Stimulated activated CD4-positive, alpha-beta T cell treated with anti-CD3 and anti-CD28 coated beads, TNF-alpha, amount 100 ng/mL, for 24 hours (primary cell): ENCODE results near the gene GH1.
"Not testable (repeated sequence)": the region's sequence is repeated elsewhere in the genome, so short reads cannot be mapped to it uniquely, and the experiment has no call there.

ENCODE experiments used
- DNase-seq, 3 experiments: peaks; one replicate each; pipeline ENCODE4 v3.0.0-alpha.2; 2020; ENCODE audit warnings: low read depth in 3 of 3

GH1 gene

GRCh38 chr17:63896524-63897354 is 21.9 kb downstream of the GH1 start, which contains the start of gene CSH1:
Gene CSH1 (minus strand): TSS chr17:63896574. CDS start chr17:63896511, 63 bp downstream.
- not testable (repeated sequence) for DNase-seq

DNA sequence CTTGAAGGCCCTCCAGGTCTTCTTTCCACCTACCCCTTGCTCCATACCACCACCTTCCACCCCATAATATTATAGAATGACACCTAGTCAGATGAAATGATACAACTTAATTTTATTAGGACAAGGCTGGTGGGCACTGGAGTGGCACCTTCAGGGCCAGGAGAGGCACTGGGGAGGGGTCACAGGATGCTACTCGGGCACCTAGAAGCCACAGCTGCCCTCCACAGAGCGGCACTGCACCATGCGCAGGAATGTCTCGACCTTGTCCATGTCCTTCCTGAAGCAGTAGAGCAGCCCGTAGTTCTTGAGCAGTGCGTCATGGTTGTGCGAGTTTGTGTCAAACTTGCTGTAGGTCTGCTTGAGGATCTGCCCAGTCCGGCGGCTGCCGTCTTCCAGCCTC is 23.8 kb downstream of the GH1 start:
- DNase-seq: not testable (repeated sequence)

DNA sequence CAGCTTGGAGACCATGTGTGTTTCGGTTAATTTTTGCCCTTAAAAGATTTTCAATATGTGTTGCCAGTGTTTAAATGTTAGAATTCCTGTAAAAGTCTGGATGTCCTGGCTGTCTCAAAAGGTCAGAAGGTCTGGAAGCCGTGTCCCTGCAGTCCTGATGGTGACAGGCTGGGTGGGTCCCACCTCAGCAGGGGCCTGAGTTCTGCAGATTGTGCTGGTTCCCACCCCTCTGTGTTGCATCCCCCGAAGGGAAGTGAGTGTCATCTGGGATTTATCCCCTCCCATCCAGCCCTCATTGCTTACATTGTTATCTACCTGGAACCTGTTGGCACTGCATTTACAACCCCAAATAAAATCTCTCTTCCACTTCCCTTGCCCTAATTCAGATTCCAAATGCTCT is 24.6 kb downstream of the GH1 start:
- DNase-seq: not testable (repeated sequence)

GRCh38 chr17:63892316-63893037 is 26.2 kb downstream of the GH1 start:
- DNase-seq: not testable (repeated sequence)

DNA sequence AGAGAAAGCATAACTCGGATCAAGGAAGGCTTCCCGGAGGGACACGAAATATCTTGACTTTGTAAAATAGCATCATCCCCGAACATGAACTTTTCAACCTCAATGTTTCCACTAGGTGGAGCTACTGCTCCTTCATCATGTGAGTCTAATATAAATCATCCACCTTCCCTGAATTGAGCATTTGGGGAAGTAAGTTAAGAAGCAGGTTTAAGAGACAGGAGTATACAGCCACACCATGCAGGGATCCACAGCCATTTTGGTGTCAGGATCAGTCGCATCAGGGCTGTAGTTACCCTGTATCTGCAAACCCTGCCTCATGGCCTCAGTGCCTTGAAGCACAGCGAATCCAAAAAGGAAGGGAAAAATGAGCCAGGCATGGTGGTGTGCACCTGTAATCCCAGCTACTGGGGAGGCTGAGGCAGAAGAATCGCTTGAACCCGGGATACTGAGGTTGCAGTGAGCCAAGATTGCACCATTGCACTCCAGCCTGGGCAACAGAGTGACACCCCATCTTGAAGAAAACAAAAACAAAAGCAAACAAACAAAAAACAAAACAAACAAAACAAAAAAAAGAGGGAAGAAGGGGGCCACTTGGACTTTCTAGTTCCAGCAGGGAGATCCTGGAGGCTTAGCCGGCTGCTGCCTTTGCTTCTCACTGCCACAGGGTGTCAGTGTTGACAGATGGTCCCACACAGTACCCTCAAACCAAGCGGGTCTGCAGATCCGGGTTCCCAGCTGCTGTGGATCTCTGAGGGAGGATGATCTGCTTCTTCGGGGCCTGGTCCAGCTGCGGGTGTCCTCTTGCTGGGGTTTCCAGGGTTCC is 29.4 kb downstream of the GH1 start:
- DNase-seq: not testable (repeated sequence)

DNA sequence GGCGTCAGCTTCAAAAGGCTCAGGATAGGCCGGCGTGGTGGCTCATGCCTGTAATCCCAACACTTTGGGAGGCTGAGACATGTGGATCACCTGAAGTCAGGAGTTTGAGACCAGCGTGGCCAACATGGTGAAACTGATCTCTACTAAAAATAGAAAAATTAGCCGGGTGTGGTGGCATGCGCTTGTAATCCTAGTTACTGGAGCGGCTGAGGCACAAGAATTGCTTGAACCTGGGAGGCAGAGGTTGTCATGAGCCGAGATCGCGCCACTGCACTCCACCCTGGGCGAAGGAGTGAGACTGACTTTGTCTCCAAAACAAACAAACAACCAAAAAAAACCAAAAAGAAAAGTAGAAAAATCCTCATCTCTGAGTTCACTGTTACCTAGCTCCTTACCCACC is 33.5 kb downstream of the GH1 start:
- DNase-seq: not testable (repeated sequence)

- DNase-seq: not testable (repeated sequence)
Observed at GRCh38 chr17:63882626-63883126, 36.0 kb downstream of the GH1 start.

DNA sequence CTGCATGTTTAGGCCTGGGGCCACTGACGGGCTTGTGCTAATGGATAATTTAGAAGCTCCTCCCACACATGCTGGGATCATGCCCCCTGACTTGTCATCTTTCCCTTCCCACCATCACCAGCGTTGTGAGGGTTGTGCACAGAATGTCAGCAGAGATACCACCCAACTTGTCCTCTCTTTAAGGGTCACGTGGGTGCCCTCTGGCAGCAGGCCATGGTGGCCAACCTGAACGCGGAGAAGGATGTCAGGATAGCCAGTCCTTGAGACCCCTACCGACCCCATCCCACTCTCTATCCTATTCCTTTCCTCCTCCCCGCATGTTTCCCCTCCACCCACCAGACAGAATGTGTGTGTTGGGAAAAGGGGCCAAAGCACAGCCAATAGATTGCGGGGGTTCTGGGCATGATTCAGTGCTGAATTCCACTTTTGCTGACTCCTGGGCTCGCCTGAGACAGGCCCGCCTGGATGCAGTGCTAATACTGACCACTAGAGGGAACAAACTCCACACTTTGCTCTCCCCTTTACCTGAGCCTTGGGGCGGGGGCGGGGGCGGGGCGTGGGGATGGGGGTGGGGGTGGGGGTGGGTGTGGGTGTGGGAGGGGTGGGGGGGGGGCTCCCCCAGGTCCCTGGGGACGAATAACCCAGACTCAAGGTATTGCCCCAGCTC is 36.6 kb downstream of the GH1 start, which contains the start of gene GH2:
Gene GH2, minus strand, starts transcription at position 10 of the 667 bp plus-strand sequence. CDS start 143 bp downstream, outside the sequence.
- DNase-seq: peak; percentile 31 to 55 (median 37)

DNA sequence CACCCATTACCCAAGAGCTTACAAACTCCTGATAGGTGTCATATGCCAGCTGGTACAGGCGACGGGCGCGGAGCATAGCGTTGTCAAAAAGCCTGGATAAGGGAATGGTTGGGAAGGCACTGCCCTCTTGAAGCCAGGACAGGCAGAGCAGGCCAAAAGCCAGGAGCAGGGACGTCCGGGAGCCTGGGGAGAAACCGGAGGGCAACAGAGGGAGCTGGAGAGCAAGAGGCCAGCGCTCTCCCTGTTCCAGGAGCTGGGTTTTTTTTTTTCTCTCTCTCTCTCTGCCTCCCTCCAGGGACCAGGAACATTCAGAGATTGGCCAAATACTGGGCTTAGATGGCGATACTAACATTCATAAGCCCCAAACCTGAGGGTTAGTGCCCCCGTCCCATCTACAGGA is 37.3 kb downstream of the GH1 start:
- DNase-seq: not testable (repeated sequence)

GRCh38 chr17:63880706-63881105 is 37.9 kb downstream of the GH1 start:
- DNase-seq: no peak

DNA sequence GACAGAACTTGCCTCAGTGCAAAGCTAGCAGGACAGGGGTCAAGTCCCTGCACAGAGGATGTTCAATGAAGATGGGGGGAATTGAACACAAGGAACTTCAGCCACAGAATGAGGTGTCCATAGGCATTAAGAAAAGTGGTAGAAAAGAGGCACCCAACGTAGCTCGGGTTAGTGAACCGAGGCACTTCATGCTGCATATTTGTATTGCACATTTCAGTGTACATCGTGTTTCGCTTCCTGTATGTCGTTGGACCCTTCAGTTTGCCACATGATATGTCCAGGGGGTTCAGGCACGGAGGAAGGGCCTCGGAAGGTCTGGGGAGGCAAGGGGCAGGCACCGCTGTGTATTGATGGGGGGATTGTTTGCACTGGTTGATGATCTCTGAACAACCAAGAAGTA is 40.2 kb downstream of the GH1 start:
- DNase-seq: not testable (repeated sequence)

DNA sequence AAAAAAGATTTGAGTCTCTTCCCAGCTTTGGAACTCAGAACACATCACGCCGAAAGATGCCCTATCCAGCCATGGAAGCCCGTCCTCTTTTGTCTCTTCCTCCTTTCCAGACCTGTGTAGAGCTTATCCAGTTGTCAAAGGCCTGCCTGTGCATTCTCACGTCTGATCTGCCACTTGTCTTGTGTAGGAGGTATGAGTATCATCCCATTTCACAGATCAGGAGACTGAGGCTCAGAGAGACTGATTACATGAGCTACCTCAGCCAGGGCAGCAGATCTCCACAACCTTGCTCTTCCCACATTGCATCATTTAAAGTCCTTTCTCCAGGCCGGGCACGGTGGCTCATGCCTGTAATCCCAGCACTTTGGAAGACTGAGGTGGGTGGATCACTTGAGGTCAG is 43.9 kb downstream of the GH1 start:
- DNase-seq: not testable (repeated sequence)

DNA sequence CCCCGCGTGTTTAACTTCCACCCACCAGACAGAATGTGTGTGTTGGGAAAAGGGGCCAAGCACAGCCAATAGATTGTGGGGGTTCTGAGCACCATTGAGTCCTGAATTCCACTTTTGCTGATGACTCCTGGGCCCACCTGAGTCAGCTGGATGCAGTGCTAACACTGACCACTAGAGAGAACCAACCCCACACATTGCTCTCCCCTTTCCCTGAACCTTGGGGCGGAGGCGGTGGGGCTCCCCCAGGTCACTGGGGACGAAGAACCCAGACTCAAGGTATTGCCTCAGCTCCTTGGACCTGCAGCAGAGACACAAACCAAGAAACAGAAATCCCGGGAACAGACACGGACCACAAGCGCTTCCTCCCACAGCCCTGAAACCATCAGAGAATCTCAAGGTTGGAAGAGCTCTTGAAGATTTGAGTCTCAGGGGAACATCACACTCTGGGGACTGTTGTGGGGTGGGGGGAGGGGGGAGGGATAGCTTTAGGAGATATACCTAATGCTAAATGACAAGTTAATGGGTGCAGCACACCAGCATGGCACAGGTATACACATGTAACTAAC is 44.5 kb downstream of the GH1 start:
- not testable (repeated sequence) for DNase-seq

DNA sequence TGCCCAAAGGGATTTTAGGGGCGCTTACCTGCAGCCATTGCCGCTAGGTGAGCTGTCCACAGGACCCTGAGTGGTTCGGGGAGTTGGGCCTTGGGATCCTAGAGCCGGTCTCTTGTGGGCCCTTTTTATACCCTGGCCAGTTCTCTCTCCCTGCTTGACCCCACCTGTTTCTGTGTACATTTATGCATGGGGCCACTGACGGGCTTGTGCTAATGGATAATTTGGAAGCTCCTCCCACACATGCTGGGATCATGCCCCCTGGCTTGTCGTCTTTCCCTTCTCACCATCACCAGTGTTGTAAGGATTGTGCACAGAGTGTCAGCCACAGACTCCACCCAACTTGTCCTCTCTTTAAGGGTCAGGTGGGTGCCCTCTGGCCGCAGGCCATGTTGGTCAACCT is 45.1 kb downstream of the GH1 start, which contains the start of gene CSH2:
Gene CSH2, minus strand, starts transcription at position 101 of the 400 bp plus-strand sequence. Its CDS starts 63 bp downstream, at position 38.
- not testable (repeated sequence) for DNase-seq

GRCh38 chr17:63871646-63872365 is 46.8 kb downstream of the GH1 start:
- DNase-seq: not testable (repeated sequence)

- DNase-seq: not testable (repeated sequence)
Observed at GRCh38 chr17:63870292-63870665, 48.4 kb downstream of the GH1 start.

- not testable (repeated sequence) for DNase-seq
Observed at GRCh38 chr17:63869491-63870291, 48.9 kb downstream of the GH1 start.
